ENCODE data around the gene PDCL2. TPM values are rescaled to one million over a fixed set of nuclear protein-coding genes. Genes with fewer than 3 reads are reported as not detected.
"Not testable (repeated sequence)": the region's sequence is repeated elsewhere in the genome, so short reads cannot be mapped to it uniquely, and the experiment has no call there.

Gene PDCL2
- total RNA-seq, 1 donor from 2014 or later: not detected

DNA sequence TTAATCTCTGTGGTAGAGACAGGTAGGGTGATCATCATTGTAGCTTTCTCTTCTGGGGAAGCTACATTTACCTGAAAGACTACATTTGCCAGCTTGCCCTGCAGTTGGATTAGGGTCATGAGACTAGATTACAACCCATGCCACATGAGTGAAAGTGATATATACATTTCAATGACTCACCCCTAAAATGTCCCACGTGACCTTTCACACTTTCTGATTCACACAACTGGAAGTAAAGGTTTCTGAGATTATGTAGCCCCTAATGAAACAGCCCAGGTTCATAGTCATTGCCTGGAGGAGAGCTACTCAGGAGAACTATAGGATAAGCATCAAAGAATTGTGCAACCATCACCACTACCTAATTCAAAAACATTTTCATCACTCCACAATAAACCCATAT, 17.8 kb downstream of the PDCL2 start:
- H3K4me3 Mint-ChIP-seq: no peak overlapping the region
- H3K27me3 Mint-ChIP-seq (ENCODE audit: insufficient read depth): peaks cover 5% of the 10 kb centered on the region
- H3K27ac Mint-ChIP-seq: no peak overlapping the region
- no peaks in the 10 kb centered on the region for H3K4me1 Mint-ChIP-seq (ENCODE audit: low read depth)
- DNase-seq (ENCODE audit: low spot score): no peak
- peaks cover 22% of the 10 kb centered on the region for H3K9me3 Mint-ChIP-seq
- intact Hi-C loops (cut with micrococcal nuclease): no loop called here
- H3K36me3 Mint-ChIP-seq (ENCODE audit: low read depth): peaks cover 2% of the 10 kb centered on the region

DNA sequence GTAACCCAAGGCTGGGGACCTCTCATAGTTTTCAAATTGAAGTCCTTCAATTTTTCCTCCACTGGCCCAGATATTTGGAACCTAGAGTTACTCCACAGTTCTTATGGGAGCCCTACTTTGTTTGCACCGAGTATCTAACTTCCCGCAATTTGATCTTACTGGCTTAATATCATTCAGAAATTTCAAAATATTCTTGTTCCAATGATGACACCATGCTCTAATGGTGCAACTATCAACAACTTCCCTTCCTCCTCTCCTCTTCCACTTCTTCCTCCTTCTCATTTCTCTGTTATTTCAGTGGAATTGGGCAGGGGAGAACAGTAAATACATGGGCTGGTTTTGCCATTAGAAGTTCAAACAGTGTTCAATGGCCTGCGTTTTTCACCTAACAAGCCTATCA, 20.2 kb downstream of the PDCL2 start:
- Mint-ChIP-seq H3K4me1 (ENCODE audit: low read depth) (no peaks in the 10 kb centered on the region), H3K4me3 (no peak overlapping the region), H3K27ac (no peak overlapping the region), H3K27me3 (ENCODE audit: insufficient read depth) (peaks cover 8% of the 10 kb centered on the region), H3K9me3 (peaks cover 16% of the 10 kb centered on the region), H3K36me3 (ENCODE audit: low read depth) (peaks cover 2% of the 10 kb centered on the region)
- no peak for DNase-seq (ENCODE audit: low spot score)
- intact Hi-C loops (cut with micrococcal nuclease): no loop called here

DNA sequence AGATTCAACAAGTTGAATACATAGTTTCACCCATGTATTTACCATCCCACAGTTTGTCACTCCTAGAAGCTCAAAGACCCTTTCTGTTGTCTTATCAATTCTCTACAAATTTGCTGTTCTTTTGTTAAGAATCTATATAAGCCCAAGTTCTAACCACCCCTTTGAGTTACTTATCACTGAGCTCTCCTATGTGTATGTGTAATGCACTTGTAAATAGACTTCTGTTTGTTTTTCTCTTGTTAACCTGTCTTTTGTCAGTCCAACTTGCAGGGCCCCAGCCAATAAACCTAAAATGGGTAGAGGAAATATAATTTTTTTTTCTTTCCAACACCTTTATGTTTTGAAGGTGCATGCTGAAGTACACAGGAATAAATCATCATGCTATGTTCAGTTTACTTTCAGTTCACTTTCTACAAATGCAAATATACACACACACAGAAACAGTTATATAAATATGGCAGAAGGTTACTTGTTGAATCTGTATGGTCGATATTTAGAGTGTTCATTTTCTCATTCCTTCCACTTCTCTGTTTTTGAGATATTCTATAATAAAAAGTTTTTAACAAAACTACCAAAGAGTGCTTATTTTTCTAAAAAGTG, 23.0 kb downstream of the PDCL2 start:
- intact Hi-C loops (cut with micrococcal nuclease): loop anchor here (10.0 kb wide), 1 partner anchor 594 kb away; no protein-coding TSS in a partner anchor
- H3K9me3 Mint-ChIP-seq: no peaks in the 10 kb centered on the region
- DNase-seq (ENCODE audit: low spot score): no peak
- no peaks in the 10 kb centered on the region for H3K4me1 Mint-ChIP-seq (ENCODE audit: low read depth)
- H3K4me3 Mint-ChIP-seq: no peak overlapping the region
- no peaks in the 10 kb centered on the region for H3K36me3 Mint-ChIP-seq (ENCODE audit: low read depth)
- peaks cover 9% of the 10 kb centered on the region for H3K27me3 Mint-ChIP-seq (ENCODE audit: insufficient read depth)
- no peak overlapping the region for H3K27ac Mint-ChIP-seq

DNA sequence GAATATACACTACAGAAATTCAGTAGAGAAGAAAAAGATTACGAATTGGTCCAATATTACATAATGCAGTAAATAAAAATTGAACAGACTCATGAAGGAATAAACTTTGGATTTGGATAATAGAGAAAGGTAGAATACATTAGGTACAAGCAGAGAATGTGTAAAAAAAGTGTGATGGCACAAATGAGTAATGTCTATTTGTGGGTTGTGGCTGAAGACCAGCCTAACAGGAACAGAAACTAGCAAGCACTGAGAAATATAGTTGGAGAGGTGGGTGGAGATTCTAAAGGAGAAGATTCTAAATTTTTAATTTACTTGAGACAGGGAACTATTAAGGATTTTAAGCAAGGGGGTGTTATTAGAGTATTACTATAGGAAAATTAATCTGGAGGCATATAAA, 30.2 kb downstream of the PDCL2 start:
- intact Hi-C loops (cut with micrococcal nuclease): loop anchor here (10.0 kb wide), 1 partner anchor 587 kb away; no protein-coding TSS in a partner anchor
- H3K4me1 Mint-ChIP-seq (ENCODE audit: low read depth): peaks cover 7% of the 10 kb centered on the region
- no peak overlapping the region for H3K4me3 Mint-ChIP-seq
- H3K36me3 Mint-ChIP-seq (ENCODE audit: low read depth): no peaks in the 10 kb centered on the region
- no peak for DNase-seq (ENCODE audit: low spot score)
- peaks cover 12% of the 10 kb centered on the region for H3K9me3 Mint-ChIP-seq
- peaks cover 7% of the 10 kb centered on the region for H3K27me3 Mint-ChIP-seq (ENCODE audit: insufficient read depth)
- H3K27ac Mint-ChIP-seq: peak overlapping the region; percentile 53

DNA sequence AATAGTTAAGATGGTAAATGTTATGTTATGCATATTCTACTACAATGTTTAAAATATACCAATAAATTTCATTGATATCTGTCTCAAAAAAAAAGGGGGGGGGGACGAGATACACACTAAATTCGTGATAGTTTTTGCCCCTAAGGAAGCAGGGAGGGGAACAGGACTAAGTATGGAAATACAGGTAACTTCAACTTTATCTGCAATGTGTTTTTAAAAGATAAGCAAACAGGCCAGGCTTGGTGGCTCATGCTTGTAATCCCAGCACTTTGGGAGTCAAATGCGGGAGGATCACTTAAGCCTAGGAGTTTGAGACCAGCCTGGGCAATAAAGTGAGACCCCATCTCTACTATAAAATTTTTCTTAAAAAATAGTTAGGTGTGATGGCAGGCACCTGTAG, 31.9 kb downstream of the PDCL2 start:
- no peak for DNase-seq (ENCODE audit: low spot score)
- Mint-ChIP-seq H3K27me3 (ENCODE audit: insufficient read depth) (peaks cover 9% of the 10 kb centered on the region), H3K36me3 (ENCODE audit: low read depth) (no peaks in the 10 kb centered on the region), H3K27ac (no peak overlapping the region), H3K4me3 (no peak overlapping the region), H3K9me3 (peaks cover 12% of the 10 kb centered on the region), H3K4me1 (ENCODE audit: low read depth) (peaks cover 7% of the 10 kb centered on the region)
- intact Hi-C loops (cut with micrococcal nuclease): loop anchor here (10.0 kb wide), 1 partner anchor 585 kb away; no protein-coding TSS in a partner anchor

DNA sequence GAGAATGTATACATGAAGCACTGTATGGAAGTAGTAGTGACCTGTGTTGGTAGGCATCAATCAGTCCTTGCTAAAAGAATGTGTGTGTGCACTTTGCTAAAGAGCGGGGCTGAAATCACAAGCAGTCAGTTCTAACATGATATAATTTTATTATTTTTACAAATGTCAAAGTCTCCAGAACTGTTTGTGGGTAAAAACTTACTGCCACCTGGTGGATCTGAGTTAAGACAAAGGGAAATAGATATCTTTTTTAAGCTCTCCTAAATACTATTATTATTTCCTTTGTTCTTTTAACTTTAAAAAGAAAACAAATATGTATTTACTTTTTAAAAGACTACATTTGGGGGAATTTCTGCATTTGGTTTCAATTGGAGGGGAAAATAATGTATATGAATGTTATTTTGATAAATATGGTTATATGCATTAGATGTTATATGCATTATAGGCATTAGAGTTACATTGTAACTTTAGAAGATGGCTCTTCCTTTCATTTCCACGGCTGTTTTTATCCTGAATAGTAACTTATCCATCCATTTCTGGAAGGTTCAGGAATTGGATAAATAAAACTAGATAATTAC, 37.5 kb downstream of the PDCL2 start:
- no peak overlapping the region for H3K4me3 Mint-ChIP-seq
- no peak for DNase-seq (ENCODE audit: low spot score)

DNA sequence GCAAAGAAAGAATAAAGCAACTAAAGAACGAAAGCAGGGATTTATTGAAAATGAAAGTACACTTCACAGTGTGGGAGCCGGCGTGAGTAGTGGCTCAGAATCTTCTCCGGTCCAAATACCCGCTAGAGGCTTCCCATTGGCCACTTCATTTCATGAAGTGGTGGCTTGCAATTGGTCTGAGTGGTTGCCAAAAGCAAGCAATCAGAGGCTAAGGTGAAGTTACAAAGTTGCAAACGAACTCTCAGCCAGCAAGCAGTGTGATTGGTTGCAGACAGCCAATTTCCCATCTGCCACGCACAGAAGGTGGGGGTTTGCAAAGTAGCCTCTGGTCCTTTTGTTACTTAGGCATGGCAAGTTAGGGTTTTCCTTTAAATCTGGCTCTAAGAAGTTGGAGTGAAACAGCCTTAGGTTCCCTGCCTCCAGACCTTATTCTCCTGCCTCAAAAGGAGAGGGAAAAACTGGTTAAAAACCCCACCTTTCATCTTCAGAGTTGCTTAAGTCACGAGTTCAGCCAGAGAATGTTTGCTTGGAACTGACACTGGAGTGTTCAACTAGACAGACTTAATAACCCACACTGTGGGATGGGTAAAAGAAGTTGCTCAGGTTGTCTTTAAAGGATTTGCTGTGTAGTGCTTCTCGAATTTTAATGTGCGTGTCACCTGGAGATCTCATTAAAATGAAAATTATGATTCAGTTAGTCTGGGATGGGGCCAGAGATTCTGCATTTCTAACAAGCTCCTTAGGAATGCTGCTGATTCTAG, 38.4 kb downstream of the PDCL2 start:
- Mint-ChIP-seq H3K9me3 (peaks cover 6% of the 10 kb centered on the region), H3K36me3 (ENCODE audit: low read depth) (no peaks in the 10 kb centered on the region), H3K4me1 (ENCODE audit: low read depth) (peaks cover 15% of the 10 kb centered on the region), H3K27ac (no peak overlapping the region), H3K4me3 (no peak overlapping the region), H3K27me3 (ENCODE audit: insufficient read depth) (peaks cover 20% of the 10 kb centered on the region)
- intact Hi-C loops (cut with micrococcal nuclease): loop anchor here (1.0 to 2.0 kb wide), 2 partner anchors 207 to 241 kb away; partner anchors contain the start of gene SRD5A3
- no peak for DNase-seq (ENCODE audit: low spot score)

More for the DNA sequence above, 37.5 kb downstream of the PDCL2 start:
- H3K27me3 Mint-ChIP-seq (ENCODE audit: insufficient read depth): peaks cover 12% of the 10 kb centered on the region
- no peak overlapping the region for H3K27ac Mint-ChIP-seq
- no peaks in the 10 kb centered on the region for H3K36me3 Mint-ChIP-seq (ENCODE audit: low read depth)
- peaks cover 11% of the 10 kb centered on the region for H3K4me1 Mint-ChIP-seq (ENCODE audit: low read depth)
- peaks cover 12% of the 10 kb centered on the region for H3K9me3 Mint-ChIP-seq
- intact Hi-C loops (cut with micrococcal nuclease): loop anchor here (1.0 to 5.0 kb wide), 3 partner anchors 208 to 372 kb away; partner anchors contain the start of gene SRD5A3

DNA sequence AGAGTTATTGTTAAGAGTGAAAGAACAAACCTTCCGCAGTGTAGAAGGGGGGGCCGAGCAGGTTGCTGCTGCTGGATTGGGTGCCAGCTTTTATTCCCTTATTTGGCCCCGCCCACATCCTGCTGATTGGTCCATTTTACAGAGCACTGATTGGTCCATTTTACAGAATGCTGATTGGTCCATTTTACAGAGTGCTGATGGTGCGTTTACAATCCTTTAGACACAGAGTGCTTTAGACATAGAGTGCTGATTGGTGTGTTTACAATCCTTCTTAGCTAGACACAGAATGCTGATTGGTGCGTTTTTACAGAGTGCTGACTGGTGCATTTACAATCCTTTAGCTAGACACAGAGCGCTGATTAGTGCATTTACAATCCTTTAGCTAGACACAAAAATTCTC, 40.1 kb downstream of the PDCL2 start:
- H3K4me3 Mint-ChIP-seq; intact Hi-C loops (cut with micrococcal nuclease); H3K27ac Mint-ChIP-seq; DNase-seq (ENCODE audit: low spot score); H3K9me3 Mint-ChIP-seq; H3K36me3 Mint-ChIP-seq (ENCODE audit: low read depth): not testable (repeated sequence)
- Mint-ChIP-seq H3K27me3 (ENCODE audit: insufficient read depth) (peaks cover 20% of the 10 kb centered on the region), H3K4me1 (ENCODE audit: low read depth) (peaks cover 23% of the 10 kb centered on the region)

DNA sequence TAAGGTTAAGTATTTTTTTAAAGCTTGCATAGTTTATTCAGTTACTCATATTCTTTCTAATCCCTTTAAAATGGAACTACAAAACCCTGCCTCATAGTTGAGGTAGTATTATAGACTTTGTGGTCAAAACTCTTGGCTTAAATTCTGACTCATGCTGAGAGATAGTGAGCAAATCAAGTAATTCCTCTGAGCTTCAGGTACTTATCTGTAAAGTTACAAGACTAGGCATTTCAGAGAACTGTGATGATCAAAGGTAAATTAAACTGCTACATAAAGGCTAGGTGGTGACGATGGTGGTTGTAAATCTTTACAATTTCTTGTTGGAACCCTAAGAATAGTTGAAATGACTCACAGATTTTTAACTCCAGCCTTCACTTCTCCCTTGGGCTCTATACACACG, 42.2 kb downstream of the PDCL2 start:
- no peak for DNase-seq (ENCODE audit: low spot score)
- Mint-ChIP-seq H3K36me3 (ENCODE audit: low read depth) (no peaks in the 10 kb centered on the region), H3K4me3 (no peak overlapping the region), H3K27me3 (ENCODE audit: insufficient read depth) (peaks cover 16% of the 10 kb centered on the region), H3K9me3 (no peaks in the 10 kb centered on the region), H3K4me1 (ENCODE audit: low read depth) (peaks cover 30% of the 10 kb centered on the region), H3K27ac (no peak overlapping the region)
- intact Hi-C loops (cut with micrococcal nuclease): loop anchor here (5.0 to 10.0 kb wide), 11 partner anchors 113 to 1485 kb away; partner anchors contain the start of genes AASDH, CHIC2, NOA1 and POLR2B

DNA sequence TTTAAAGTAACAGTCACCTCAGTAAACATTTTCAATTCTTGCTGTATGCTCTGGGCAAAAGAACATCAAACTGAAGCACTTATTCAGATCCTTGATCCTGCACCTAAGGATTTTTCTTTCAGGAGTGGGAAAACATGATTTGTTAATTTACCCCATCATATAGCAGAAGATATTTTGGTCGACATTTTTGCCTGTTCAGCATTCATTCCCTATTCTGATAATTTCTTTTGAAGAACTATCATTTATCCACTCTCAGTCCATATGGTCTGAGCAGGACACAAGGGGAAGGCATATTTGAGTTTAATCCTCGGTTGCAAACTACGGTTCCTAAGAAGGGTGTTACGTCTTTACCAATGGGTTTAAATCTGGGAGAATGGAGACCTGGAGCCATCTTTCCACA, 44.1 kb downstream of the PDCL2 start:
- H3K4me3 Mint-ChIP-seq: peak overlapping the region; percentile 75
- peaks cover 41% of the 10 kb centered on the region for H3K4me1 Mint-ChIP-seq (ENCODE audit: low read depth)
- H3K36me3 Mint-ChIP-seq (ENCODE audit: low read depth): no peaks in the 10 kb centered on the region
- H3K27me3 Mint-ChIP-seq (ENCODE audit: insufficient read depth): peaks cover 14% of the 10 kb centered on the region
- intact Hi-C loops (cut with micrococcal nuclease): loop anchor here (2.0 to 10.0 kb wide), 13 partner anchors 73 to 1483 kb away; partner anchors contain the start of genes AASDH, CEP135, CHIC2 and NOA1
- no peak for DNase-seq (ENCODE audit: low spot score)
- no peaks in the 10 kb centered on the region for H3K9me3 Mint-ChIP-seq
- peak overlapping the region; percentile 26 for H3K27ac Mint-ChIP-seq

DNA sequence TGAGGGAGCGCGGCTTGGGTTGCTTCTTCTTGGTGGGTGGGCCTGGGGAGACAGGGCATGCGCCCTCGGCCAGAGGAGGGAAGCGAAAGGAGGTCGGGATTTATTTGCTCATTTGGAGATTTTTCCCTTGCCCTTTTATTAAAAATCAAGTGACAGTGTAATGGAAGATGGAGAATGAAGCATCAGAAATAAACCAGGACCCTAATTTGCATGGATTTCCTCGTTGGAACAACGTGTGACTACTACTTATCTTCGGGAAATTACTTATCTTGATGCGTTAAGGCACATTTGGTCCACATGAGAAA, 44.6 kb downstream of the PDCL2 start:
- no peaks in the 10 kb centered on the region for H3K36me3 Mint-ChIP-seq (ENCODE audit: low read depth)
- DNase-seq (ENCODE audit: low spot score): no peak
- H3K9me3 Mint-ChIP-seq: no peaks in the 10 kb centered on the region
- intact Hi-C loops (cut with micrococcal nuclease): loop anchor here (2.0 to 10.0 kb wide), 13 partner anchors 73 to 1483 kb away; partner anchors contain the start of genes AASDH, CEP135, CHIC2 and NOA1
- peak overlapping the region; percentile 75 for H3K4me3 Mint-ChIP-seq
- H3K27ac Mint-ChIP-seq: peak overlapping the region; percentile 15
- peaks cover 41% of the 10 kb centered on the region for H3K4me1 Mint-ChIP-seq (ENCODE audit: low read depth)
- peaks cover 13% of the 10 kb centered on the region for H3K27me3 Mint-ChIP-seq (ENCODE audit: insufficient read depth)

DNA sequence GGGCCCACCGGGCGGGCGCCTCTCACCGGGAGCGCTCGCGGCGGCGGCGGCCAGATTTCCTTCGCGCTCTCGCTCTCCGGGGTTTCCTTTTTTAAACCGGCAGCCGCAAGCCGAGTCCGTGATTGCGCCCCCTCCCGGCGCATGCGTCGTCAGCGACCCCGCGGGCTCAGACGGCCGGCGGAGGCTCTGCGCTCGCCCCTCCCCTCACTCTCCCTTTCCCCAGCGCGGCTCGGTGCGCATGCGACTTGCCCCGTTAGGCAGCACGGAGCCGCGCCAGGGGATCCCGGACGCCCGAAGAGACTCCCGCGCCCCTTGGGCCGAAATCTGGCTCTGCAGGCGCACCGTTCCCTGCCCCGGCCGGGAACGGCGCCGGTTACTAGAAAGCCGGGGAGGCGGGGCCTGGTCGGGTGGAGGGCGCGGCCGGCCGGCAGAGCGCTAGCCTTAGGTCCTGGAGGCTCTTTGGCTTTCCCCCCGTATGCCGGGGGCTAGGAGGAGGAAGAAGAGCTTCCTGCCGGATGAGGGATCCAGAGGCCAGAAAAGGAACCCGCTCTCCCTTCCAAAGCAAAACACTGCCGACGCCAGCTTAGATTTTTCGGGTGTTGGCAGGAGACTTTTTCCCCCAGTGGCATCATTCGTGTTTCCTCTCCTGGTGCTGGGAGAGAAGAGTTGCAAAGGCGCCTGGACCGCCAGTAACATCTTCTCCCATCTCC, 45.1 kb downstream of the PDCL2 start, which contains the start of gene CLOCK:
Gene CLOCK (minus strand): TSS at position 154 of the 710 bp plus-strand sequence. CDS start 64,124 bp downstream, outside the sequence.
- peaks cover 13% of the 10 kb centered on the region for H3K27me3 Mint-ChIP-seq (ENCODE audit: insufficient read depth)
- DNase-seq (ENCODE audit: low spot score): peak; percentile 80
- H3K4me3 Mint-ChIP-seq: peak within 1 kb of the TSS; percentile 92
- H3K4me1 Mint-ChIP-seq (ENCODE audit: low read depth): peaks cover 41% of the 10 kb centered on the region
- no peaks in the 10 kb centered on the region for H3K9me3 Mint-ChIP-seq
- intact Hi-C loops (cut with micrococcal nuclease): loop anchor here (1.0 to 10.0 kb wide), 16 partner anchors 16 to 1482 kb away; partner anchors contain the start of genes AASDH, CEP135, CHIC2 and EXOC1
- H3K36me3 Mint-ChIP-seq (ENCODE audit: low read depth): no peaks in the 10 kb centered on the region
- H3K27ac Mint-ChIP-seq: peak within 1 kb of the TSS; percentile 86
